Measurements from ENCODE around the gene NACAD. TPM values are rescaled to one million over a fixed set of nuclear protein-coding genes. Genes with fewer than 3 reads are reported as not detected.

Gene NACAD
- total and polyA plus RNA-seq, 2 experiments from 2014 or later: 1.2 to 2.9 TPM

GRCh38 chr7:45133352-45133751 lies 44.6 kb upstream of the NACAD start:
- Histone ChIP-seq H3K4me2 (ENCODE audit: unreplicated experiment) (no peak overlapping the region), H3K9me3 (ENCODE audit: low read depth) (no peaks in the 10 kb centered on the region), H3K9ac (no peak overlapping the region), H3K9me2 (ENCODE audit: insufficient read depth) (no peaks in the 10 kb centered on the region), H3K27ac (no peak overlapping the region), H3K4me1 (ENCODE audit: insufficient read depth) (no peaks in the 10 kb centered on the region), H3K36me3 (ENCODE audit: low read depth) (no peaks in the 10 kb centered on the region), H4K20me1 (ENCODE audit: insufficient read depth) (no peaks in the 10 kb centered on the region), H3K27me3 (replicated peaks; ENCODE audit: insufficient read depth) (no peaks in the 10 kb centered on the region), H3F3A (ENCODE audit: insufficient read depth) (no peaks in the 10 kb centered on the region), H3K4me3 (no peak overlapping the region), H2AFZ (no peak overlapping the region), H3K79me2 (ENCODE audit: insufficient read depth) (no peaks in the 10 kb centered on the region)
- no peak for DNase-seq
- WGBS, 2 experiments (ENCODE audit: low coverage in 1 of 2, low lambda C conversion rate in 2 of 2, missing lambda C conversion rate in 2 of 2): 79 to 85% methylated on average over 4 of the region's 4 CpGs
- in situ Hi-C loops (cut with MboI): loop anchor here (25.0 kb wide), 1 partner anchor 271 kb away; no protein-coding TSS in a partner anchor
- TF ChIP-seq EZH2 (IDR thresholded peaks at IDR 0.05; ENCODE audit: insufficient read depth, poor library complexity, severe bottlenecking) (no peak), EZH2phosphoT487 (IDR thresholded peaks at IDR 0.05; ENCODE audit: insufficient read depth, low read depth) (no peak)

GRCh38 chr7:45132708-45133320 lies 44.0 kb upstream of the NACAD start:
- H3K4me3 ChIP-seq: no peak overlapping the region
- H3K4me2 ChIP-seq (ENCODE audit: unreplicated experiment): no peak overlapping the region
- in situ Hi-C loops (cut with MboI): loop anchor here (25.0 kb wide), 1 partner anchor 271 kb away; no protein-coding TSS in a partner anchor
- TF ChIP-seq EZH2 (IDR thresholded peaks at IDR 0.05; ENCODE audit: insufficient read depth, poor library complexity, severe bottlenecking) (no peak), EZH2phosphoT487 (IDR thresholded peaks at IDR 0.05; ENCODE audit: insufficient read depth, low read depth) (no peak)
- no peaks in the 10 kb centered on the region for H4K20me1 ChIP-seq (ENCODE audit: insufficient read depth)
- no peaks in the 10 kb centered on the region for H3K4me1 ChIP-seq (ENCODE audit: insufficient read depth)
- WGBS, 2 experiments (ENCODE audit: low coverage in 1 of 2, low lambda C conversion rate in 2 of 2, missing lambda C conversion rate in 2 of 2): 67 to 68% methylated on average over 8 of the region's 8 CpGs
- no peak overlapping the region for H3K27ac ChIP-seq
- no peak overlapping the region for H2AFZ ChIP-seq
- no peaks in the 10 kb centered on the region for H3K9me3 ChIP-seq (ENCODE audit: low read depth)
- H3K36me3 ChIP-seq (ENCODE audit: low read depth): no peaks in the 10 kb centered on the region
- H3K9me2 ChIP-seq (ENCODE audit: insufficient read depth): no peaks in the 10 kb centered on the region
- no peak for DNase-seq
- H3K9ac ChIP-seq: no peak overlapping the region
- no peaks in the 10 kb centered on the region for H3K27me3 ChIP-seq (replicated peaks; ENCODE audit: insufficient read depth)
- H3F3A ChIP-seq (ENCODE audit: insufficient read depth): no peaks in the 10 kb centered on the region
- no peaks in the 10 kb centered on the region for H3K79me2 ChIP-seq (ENCODE audit: insufficient read depth)

GRCh38 chr7:45131891-45132290 lies 43.1 kb upstream of the NACAD start:
- 3 to 15% methylated on average over 2 to 4 of the region's 4 CpGs for WGBS, 2 experiments (ENCODE audit: low coverage in 1 of 2, low lambda C conversion rate in 2 of 2, missing lambda C conversion rate in 2 of 2)
- H3K27me3 ChIP-seq (replicated peaks; ENCODE audit: insufficient read depth): no peaks in the 10 kb centered on the region
- H3K9me2 ChIP-seq (ENCODE audit: insufficient read depth): no peaks in the 10 kb centered on the region
- no peaks in the 10 kb centered on the region for H4K20me1 ChIP-seq (ENCODE audit: insufficient read depth)
- in situ Hi-C loops (cut with MboI): loop anchor here (25.0 kb wide), 1 partner anchor 270 kb away; no protein-coding TSS in a partner anchor
- H3K4me1 ChIP-seq (ENCODE audit: insufficient read depth): no peaks in the 10 kb centered on the region
- H3K9me3 ChIP-seq (ENCODE audit: low read depth): no peaks in the 10 kb centered on the region
- no peak overlapping the region for H3K4me3 ChIP-seq
- no peak overlapping the region for H2AFZ ChIP-seq
- no peaks in the 10 kb centered on the region for H3K36me3 ChIP-seq (ENCODE audit: low read depth)
- no peak for DNase-seq
- H3K4me2 ChIP-seq (ENCODE audit: unreplicated experiment): no peak overlapping the region
- no peak overlapping the region for H3K27ac ChIP-seq
- H3K79me2 ChIP-seq (ENCODE audit: insufficient read depth): no peaks in the 10 kb centered on the region
- no peak overlapping the region for H3K9ac ChIP-seq
- TF ChIP-seq EZH2 (IDR thresholded peaks at IDR 0.05; ENCODE audit: insufficient read depth, poor library complexity, severe bottlenecking) (no peak), EZH2phosphoT487 (IDR thresholded peaks at IDR 0.05; ENCODE audit: insufficient read depth, low read depth) (no peak)
- H3F3A ChIP-seq (ENCODE audit: insufficient read depth): no peaks in the 10 kb centered on the region

GRCh38 chr7:45130910-45131309 lies 42.1 kb upstream of the NACAD start:
- H3K9me3 ChIP-seq (ENCODE audit: low read depth): no peaks in the 10 kb centered on the region
- H4K20me1 ChIP-seq (ENCODE audit: insufficient read depth): no peaks in the 10 kb centered on the region
- H3K4me1 ChIP-seq (ENCODE audit: insufficient read depth): no peaks in the 10 kb centered on the region
- no peaks in the 10 kb centered on the region for H3K36me3 ChIP-seq (ENCODE audit: low read depth)
- no peak for DNase-seq
- no peak overlapping the region for H2AFZ ChIP-seq
- H3K9me2 ChIP-seq (ENCODE audit: insufficient read depth): no peaks in the 10 kb centered on the region
- no peak overlapping the region for H3K4me2 ChIP-seq (ENCODE audit: unreplicated experiment)
- no peak overlapping the region for H3K27ac ChIP-seq
- H3K9ac ChIP-seq: no peak overlapping the region
- no peaks in the 10 kb centered on the region for H3K27me3 ChIP-seq (replicated peaks; ENCODE audit: insufficient read depth)
- no peak overlapping the region for H3K4me3 ChIP-seq
- in situ Hi-C loops (cut with MboI): loop anchor here (25.0 kb wide), 1 partner anchor 269 kb away; no protein-coding TSS in a partner anchor
- no peaks in the 10 kb centered on the region for H3K79me2 ChIP-seq (ENCODE audit: insufficient read depth)
- no peaks in the 10 kb centered on the region for H3F3A ChIP-seq (ENCODE audit: insufficient read depth)
- WGBS, 2 experiments (ENCODE audit: low coverage in 1 of 2, low lambda C conversion rate in 2 of 2, missing lambda C conversion rate in 2 of 2): 62 to 66% methylated on average over 9 of the region's 9 CpGs
- TF ChIP-seq EZH2 (IDR thresholded peaks at IDR 0.05; ENCODE audit: insufficient read depth, poor library complexity, severe bottlenecking) (no peak), EZH2phosphoT487 (IDR thresholded peaks at IDR 0.05; ENCODE audit: insufficient read depth, low read depth) (no peak)

Data from GM23248 (cell line).